ENCODE data around the gene SYTL1.

The SYTL1 gene

GRCh38 chr1:27302612-27303011, 39.2 kb upstream of the SYTL1 start:
- no peak for FAIRE-seq
- DNase-seq (ENCODE audit: insufficient read length): no peak
- TF ChIP-seq TAF1 (IDR thresholded peaks at IDR 0.05; ENCODE audit: borderline replicate concordance, low read depth, low read length) (no peak), POLR2A (IDR thresholded peaks at IDR 0.05; ENCODE audit: low read depth, low read length) (no peak), POLR2AphosphoS5 (IDR thresholded peaks at IDR 0.05; ENCODE audit: low read depth, low read length) (no peak)

DNA sequence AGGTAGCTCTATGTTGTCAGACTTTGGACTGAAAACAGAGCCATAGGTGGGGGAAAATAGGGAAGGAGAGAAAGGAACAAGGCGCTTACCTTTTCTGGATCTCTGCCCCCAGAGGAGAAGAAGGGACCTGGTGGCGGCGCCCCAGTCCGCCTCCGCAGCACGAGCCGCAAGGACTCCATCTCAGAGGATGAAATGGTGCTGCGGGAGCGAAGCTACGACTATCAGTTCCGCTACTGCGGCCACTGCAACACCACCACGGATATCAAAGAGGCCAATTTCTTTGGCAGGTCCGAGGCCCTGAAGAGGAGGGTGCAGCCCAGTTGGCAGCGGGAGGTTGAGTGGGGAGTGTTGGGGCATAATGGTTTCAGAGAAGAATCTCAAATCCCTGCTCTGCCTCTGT, 38.3 kb upstream of the SYTL1 start:
- DNase-seq (ENCODE audit: insufficient read length) (no peak), FAIRE-seq (no peak)
- TF ChIP-seq POLR2AphosphoS5 (IDR thresholded peaks at IDR 0.05; ENCODE audit: low read depth, low read length) (no peak), POLR2A (IDR thresholded peaks at IDR 0.05; ENCODE audit: low read depth, low read length) (no peak), TAF1 (IDR thresholded peaks at IDR 0.05; ENCODE audit: borderline replicate concordance, low read depth, low read length) (no peak)

DNA sequence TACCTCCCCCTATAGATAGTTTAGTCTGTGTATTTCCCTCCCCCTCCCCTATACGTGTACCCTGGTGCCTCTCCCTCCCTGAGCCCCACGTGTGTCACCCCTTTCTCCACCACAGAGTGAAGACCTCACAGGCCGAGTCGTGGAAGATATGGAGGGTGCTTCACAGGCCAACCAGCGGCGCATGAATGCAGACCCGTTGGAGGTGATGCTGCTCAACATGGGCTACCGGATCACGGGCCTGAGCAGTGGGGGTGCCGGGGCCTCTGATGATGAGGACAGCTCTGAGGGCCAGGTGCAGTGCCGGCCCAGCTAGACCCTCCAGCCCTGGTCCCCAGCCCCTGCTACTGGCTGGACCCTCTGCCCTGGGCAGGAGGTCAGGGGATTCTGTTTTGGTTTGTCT, 35.8 kb upstream of the SYTL1 start:
- DNase-seq (ENCODE audit: insufficient read length): no peak
- FAIRE-seq: no peak
- TF ChIP-seq POLR2A (IDR thresholded peaks at IDR 0.05; ENCODE audit: low read depth, low read length) (no peak), TAF1 (IDR thresholded peaks at IDR 0.05; ENCODE audit: borderline replicate concordance, low read depth, low read length) (no peak), POLR2AphosphoS5 (IDR thresholded peaks at IDR 0.05; ENCODE audit: low read depth, low read length) (no peak)

- FAIRE-seq (no peak), DNase-seq (ENCODE audit: insufficient read length) (no peak)
These were observed 34.7 kb upstream of the SYTL1 start for GRCh38 chr1:27306892-27307761.

DNA sequence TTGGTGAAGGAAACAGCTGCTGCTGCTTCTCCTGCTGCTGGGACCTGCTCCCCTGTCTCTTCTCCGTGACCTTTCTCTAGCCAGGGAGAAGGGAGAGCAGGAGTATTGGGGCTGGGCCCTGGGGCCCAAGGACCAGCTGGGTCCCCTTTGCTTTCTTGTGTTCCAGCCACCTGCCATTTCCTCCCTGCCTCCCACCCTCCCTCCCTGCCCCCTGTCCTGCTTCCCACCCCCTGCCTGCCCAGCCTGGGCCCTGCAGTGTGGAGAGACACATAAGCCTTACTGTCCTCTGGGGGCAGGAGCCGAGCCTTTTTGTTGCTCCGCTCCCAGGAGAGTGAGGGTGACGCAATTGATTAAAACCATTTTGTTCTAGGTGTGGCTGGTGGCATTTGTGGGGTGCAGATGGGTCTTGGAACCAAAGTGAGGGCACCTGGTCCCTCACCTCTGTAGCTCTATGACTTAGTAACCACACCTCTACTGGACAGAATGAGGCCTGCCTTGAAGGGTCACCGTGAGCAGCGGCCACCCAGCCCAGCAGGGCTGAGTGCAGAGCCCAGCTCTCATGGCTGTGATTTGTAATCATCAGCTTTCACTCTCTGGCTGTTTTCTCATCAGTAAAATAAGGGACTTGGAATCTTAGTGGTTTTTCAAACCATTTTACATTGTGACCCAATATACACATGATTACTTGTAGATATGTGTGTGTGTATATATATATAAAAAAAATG, 33.8 kb upstream of the SYTL1 start:
- FAIRE-seq (no peak), DNase-seq (ENCODE audit: insufficient read length) (no peak)
- no peak for TF ChIP-seq POLR2AphosphoS5 (IDR thresholded peaks at IDR 0.05; ENCODE audit: low read depth, low read length)
- no peak for TF ChIP-seq POLR2A (IDR thresholded peaks at IDR 0.05; ENCODE audit: low read depth, low read length)
- TF ChIP-seq TAF1 (IDR thresholded peaks at IDR 0.05; ENCODE audit: borderline replicate concordance, low read depth, low read length): no peak

More at GRCh38 chr1:27306892-27307761, 34.7 kb upstream of the SYTL1 start:
- TF ChIP-seq POLR2A (IDR thresholded peaks at IDR 0.05; ENCODE audit: low read depth, low read length) (no peak), TAF1 (IDR thresholded peaks at IDR 0.05; ENCODE audit: borderline replicate concordance, low read depth, low read length) (no peak), POLR2AphosphoS5 (IDR thresholded peaks at IDR 0.05; ENCODE audit: low read depth, low read length) (no peak)

DNA sequence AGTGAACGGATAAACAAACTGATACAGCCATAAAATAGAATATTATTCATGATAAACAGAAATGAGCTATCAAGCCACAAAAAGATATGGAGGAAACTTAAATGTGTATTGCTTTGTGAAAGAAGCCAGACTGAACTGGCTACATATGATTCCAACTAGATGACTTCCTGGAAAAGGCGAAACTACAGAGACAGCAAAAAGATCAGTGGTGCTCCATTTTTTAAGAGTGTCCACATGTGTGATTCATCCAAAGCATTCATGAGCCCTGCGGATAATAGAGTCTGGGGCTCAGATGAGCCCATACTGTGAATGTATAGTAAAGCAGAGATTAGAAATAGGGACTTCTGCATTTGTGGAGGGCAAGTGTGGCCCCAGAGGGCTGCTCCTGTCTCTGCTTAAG, 27.7 kb upstream of the SYTL1 start:
- FAIRE-seq (no peak), DNase-seq (ENCODE audit: insufficient read length) (no peak)
- TF ChIP-seq TAF1 (IDR thresholded peaks at IDR 0.05; ENCODE audit: borderline replicate concordance, low read depth, low read length) (no peak), POLR2AphosphoS5 (IDR thresholded peaks at IDR 0.05; ENCODE audit: low read depth, low read length) (no peak), POLR2A (IDR thresholded peaks at IDR 0.05; ENCODE audit: low read depth, low read length) (no peak)

DNA sequence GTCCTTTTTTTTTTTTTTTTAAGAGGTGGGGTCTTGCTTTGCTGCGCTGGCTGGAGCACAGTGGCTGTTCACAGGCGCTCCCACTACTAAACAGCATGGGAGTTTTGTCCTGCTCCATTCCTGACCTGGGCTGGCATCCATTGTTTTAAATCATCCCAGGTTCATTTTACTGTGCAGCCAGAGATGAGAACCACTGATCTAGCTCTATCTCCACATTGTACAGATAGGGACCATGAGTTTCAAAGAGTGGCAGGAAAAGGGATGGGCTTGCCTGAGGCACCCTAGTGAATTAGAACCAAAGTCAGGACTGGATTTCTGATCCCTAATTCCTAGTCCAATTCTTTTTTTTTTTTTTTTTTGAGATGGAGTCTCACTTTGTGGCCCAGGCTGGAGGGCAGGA, 27.1 kb upstream of the SYTL1 start:
- FAIRE-seq (no peak), DNase-seq (ENCODE audit: insufficient read length) (no peak)
- TF ChIP-seq TAF1 (IDR thresholded peaks at IDR 0.05; ENCODE audit: borderline replicate concordance, low read depth, low read length): no peak
- no peak for TF ChIP-seq POLR2AphosphoS5 (IDR thresholded peaks at IDR 0.05; ENCODE audit: low read depth, low read length)
- TF ChIP-seq POLR2A (IDR thresholded peaks at IDR 0.05; ENCODE audit: low read depth, low read length): no peak

- no peak for TF ChIP-seq POLR2A (IDR thresholded peaks at IDR 0.05; ENCODE audit: low read depth, low read length)
- no peak for TF ChIP-seq POLR2AphosphoS5 (IDR thresholded peaks at IDR 0.05; ENCODE audit: low read depth, low read length)
- TF ChIP-seq TAF1 (IDR thresholded peaks at IDR 0.05; ENCODE audit: borderline replicate concordance, low read depth, low read length): no peak
- DNase-seq (ENCODE audit: insufficient read length) (no peak), FAIRE-seq (no peak)
These were observed 25.0 kb upstream of the SYTL1 start for GRCh38 chr1:27316860-27317259.

DNA sequence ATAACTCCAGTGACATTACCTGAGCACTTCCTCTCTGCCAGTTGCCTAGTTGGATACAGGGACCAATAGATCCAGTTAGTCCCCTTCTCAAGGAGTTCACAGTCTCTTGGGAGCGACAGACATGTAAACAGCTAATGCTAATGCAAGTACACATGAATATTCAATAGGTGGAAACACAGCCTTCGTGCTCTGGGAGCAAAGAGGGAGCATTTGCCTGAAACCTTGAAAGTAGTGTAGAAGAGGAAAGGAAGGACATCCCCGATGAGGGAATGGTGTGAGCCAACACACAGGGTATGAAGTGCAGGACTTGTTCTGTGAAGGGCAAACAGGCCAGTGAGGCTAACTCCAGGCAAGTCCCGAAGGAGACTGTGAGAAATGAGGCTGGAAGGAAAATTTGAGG, 23.7 kb upstream of the SYTL1 start:
- TF ChIP-seq POLR2A (IDR thresholded peaks at IDR 0.05; ENCODE audit: low read depth, low read length) (no peak), POLR2AphosphoS5 (IDR thresholded peaks at IDR 0.05; ENCODE audit: low read depth, low read length) (no peak), TAF1 (IDR thresholded peaks at IDR 0.05; ENCODE audit: borderline replicate concordance, low read depth, low read length) (no peak)
- FAIRE-seq: no peak

DNA sequence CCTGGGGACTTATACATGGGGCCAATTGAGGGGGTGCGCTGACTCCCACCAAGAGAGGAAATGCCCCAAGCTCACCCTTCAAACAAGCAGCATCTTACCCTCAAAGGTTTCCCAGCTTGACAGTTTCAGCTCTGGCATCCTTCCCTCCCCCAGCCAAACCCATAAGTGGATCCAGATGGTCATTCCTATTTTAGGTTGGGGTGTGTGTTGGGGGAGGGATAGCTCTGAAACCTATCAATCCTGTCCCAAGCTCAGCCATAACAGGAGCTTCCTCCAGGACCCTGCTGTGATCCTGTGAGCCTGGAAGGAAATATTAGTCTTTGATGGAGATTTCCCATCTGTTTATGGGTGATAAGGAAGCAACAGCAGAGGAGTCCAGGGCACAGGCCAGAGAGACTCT, 23.2 kb upstream of the SYTL1 start:
- DNase-seq (ENCODE audit: insufficient read length) (no peak), FAIRE-seq (no peak)
- no peak for TF ChIP-seq POLR2A (IDR thresholded peaks at IDR 0.05; ENCODE audit: low read depth, low read length)
- TF ChIP-seq POLR2AphosphoS5 (IDR thresholded peaks at IDR 0.05; ENCODE audit: low read depth, low read length): no peak
- TF ChIP-seq TAF1 (IDR thresholded peaks at IDR 0.05; ENCODE audit: borderline replicate concordance, low read depth, low read length): no peak

More for the DNA sequence above, 23.7 kb upstream of the SYTL1 start:
- no peak for DNase-seq (ENCODE audit: insufficient read length)

DNA sequence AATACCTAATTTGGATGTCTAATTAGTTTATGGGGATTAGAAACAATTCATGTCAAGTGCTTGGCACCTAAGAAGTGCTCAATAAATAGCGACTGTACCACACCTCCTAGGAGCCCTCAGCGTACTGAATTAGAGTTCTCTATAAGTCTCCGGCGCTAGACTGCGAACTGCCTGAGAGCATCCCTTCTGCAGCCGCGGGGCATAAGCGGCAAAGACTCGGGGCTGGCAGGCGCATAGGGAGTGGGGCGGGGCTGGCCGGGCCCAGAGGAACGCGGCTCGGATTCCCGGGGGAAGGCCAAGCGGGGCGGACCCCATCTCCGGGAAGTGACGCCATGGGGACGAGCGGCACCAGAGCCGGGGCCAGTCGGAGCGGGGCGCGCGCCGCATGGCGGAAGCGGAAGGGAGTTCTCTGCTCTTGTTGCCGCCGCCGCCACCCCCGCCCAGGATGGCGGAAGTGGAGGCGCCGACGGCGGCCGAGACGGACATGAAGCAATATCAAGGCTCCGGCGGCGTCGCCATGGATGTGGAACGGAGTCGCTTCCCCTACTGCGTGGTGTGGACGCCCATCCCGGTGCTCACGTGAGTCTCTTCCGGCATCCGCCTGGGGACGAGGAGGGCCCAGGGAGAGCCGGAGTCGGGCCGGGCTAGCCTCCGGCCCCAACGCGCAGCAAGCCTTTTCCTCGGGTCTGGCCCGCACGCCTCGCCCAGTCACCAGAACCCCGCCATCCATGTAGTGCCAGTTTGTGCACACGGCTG, 19.8 kb upstream of the SYTL1 start, which contains the start of gene TMEM222:
TMEM222 (plus strand) TSS at position 351 of the 756 bp plus-strand sequence; CDS start at position 386, 35 bp downstream.
- peak; percentile 94 for FAIRE-seq
- DNase-seq (ENCODE audit: insufficient read length): peak; percentile 99
- TF ChIP-seq POLR2A (IDR thresholded peaks at IDR 0.05; ENCODE audit: low read depth, low read length) (peak; percentile 90), POLR2AphosphoS5 (IDR thresholded peaks at IDR 0.05; ENCODE audit: low read depth, low read length) (peak; percentile 87), TAF1 (IDR thresholded peaks at IDR 0.05; ENCODE audit: borderline replicate concordance, low read depth, low read length) (peak; percentile 63; the same call in 1 of the 2 replicates)
